Measurements from ENCODE around the gene GALM.
"Not testable (repeated sequence)": the region's sequence is repeated elsewhere in the genome, so short reads cannot be mapped to it uniquely, and the experiment has no call there.

GALM gene

DNA sequence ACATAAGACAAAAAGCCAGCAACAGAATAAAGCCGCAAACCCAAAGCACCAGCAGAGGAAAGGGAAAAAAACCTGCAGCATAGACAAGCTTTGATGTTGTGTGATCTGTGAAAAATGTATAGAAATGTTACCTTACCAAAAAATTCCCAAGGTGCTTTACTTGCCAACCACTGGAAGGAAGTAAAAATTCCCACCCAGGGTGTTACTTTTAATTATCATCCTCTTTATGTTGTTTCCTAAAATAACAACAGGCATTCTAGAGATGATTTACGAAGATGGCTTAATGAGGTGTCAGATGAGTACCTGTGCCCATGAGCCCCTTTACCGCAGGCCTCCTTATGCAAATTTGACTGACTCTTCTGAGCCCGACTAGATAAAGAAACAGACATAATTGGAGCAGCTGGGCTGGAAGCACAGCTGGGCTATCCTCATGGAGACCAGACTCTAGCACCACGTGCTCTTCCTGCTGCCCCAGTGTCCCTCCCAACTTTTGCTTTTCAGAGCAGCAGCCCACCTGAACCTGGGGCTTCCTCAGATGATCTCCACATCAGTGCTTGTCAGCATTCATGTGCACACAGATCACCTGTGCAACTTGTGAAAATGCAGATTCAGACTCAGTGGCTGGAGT is 43.8 kb downstream of the GALM start:
- in situ Hi-C loops (cut with HindIII; ENCODE audit: low pct_ligation_motif_present, low sequenced_read_pairs) = no loop called here
- Histone ChIP-seq H3K36me3 (replicated peaks) (no peaks in the 10 kb centered on the region), H3K4me3 (ENCODE audit: low read depth, low read length) (no peak overlapping the region), H3K27ac (no peak overlapping the region), H3K27me3 (replicated peaks) (no peaks in the 10 kb centered on the region)
- TF ChIP-seq, protein P1, sequence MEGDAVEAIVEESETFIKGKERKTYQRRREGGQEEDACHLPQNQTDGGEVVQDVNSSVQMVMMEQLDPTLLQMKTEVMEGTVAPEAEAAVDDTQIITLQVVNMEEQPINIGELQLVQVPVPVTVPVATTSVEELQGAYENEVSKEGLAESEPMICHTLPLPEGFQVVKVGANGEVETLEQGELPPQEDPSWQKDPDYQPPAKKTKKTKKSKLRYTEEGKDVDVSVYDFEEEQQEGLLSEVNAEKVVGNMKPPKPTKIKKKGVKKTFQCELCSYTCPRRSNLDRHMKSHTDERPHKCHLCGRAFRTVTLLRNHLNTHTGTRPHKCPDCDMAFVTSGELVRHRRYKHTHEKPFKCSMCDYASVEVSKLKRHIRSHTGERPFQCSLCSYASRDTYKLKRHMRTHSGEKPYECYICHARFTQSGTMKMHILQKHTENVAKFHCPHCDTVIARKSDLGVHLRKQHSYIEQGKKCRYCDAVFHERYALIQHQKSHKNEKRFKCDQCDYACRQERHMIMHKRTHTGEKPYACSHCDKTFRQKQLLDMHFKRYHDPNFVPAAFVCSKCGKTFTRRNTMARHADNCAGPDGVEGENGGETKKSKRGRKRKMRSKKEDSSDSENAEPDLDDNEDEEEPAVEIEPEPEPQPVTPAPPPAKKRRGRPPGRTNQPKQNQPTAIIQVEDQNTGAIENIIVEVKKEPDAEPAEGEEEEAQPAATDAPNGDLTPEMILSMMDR (IDR thresholded peaks at IDR 0.05; ENCODE audit: low read depth, low read length, missing control alignments) = no peak
- DNase-seq = no peak

DNA sequence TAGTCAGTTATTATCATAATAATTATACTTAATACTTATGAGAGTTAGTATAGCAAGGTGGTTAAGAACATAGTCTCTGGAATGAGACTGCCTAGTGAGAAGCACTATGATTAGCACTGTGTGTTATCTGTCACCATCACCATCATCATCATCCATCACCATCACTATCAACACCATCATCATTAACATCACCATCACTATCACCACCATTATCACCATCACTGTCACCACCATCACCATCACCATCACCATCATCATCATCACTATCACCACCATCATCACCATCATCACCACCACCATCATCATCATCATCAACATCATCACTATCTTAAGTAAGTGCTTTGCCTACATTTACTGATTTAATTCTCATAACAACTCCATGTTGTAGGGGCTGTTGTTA is 45.6 kb downstream of the GALM start:
- no peak overlapping the region for H3K4me3 ChIP-seq (ENCODE audit: low read depth, low read length)
- DNase-seq = no peak
- no peak overlapping the region for H3K27ac ChIP-seq
- H3K27me3 ChIP-seq (replicated peaks) = no peaks in the 10 kb centered on the region
- no peaks in the 10 kb centered on the region for H3K36me3 ChIP-seq (replicated peaks)
- in situ Hi-C loops (cut with HindIII; ENCODE audit: low pct_ligation_motif_present, low sequenced_read_pairs) = no loop called here
- TF ChIP-seq, protein P1 (IDR thresholded peaks at IDR 0.05; ENCODE audit: low read depth, low read length, missing control alignments) = no peak

DNA sequence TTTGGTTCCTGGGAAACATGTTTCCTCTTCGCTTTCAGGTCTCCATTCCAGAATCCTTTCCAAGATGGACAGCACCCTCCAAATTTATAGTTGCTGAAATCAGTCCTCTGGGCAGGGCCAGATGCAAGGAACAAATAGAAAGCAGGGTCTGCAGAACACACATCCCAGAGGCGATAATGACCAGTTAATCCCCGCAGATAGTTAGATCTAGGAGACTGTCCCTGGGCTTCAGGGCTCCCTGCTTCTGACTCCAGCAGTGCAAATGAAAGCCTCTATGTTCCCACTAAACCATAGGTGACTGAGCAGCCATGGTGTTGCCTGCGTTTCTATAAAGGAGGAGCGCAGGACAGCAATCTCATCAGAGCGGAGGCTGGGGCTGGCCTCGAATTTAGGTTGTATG is 46.5 kb downstream of the GALM start:
- no peak for DNase-seq
- Histone ChIP-seq H3K27ac (no peak overlapping the region), H3K4me3 (ENCODE audit: low read depth, low read length) (no peak overlapping the region), H3K27me3 (replicated peaks) (no peaks in the 10 kb centered on the region), H3K36me3 (replicated peaks) (no peaks in the 10 kb centered on the region)
- TF ChIP-seq, protein P1 (IDR thresholded peaks at IDR 0.05; ENCODE audit: low read depth, low read length, missing control alignments) = no peak
- in situ Hi-C loops (cut with HindIII; ENCODE audit: low pct_ligation_motif_present, low sequenced_read_pairs) = no loop called here

DNA sequence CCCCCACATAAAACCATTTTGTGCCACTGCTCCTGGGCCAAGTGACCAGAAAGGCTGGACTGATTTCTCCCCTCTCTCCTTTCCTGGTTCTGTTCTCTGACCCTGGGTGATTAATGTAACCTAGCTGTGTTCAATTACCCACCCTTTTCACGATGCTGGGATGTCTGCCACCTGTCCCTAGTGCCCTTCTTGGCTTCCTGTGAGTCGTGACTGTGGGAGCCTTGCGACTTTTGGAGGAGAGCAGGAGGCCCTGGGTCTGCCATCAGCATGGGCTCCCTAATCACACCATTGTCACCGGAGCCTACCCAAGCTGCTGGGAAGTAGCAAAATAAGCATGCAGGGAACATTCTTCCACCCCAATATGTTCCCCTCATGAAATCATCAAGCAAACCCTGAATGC is 47.0 kb downstream of the GALM start:
- TF ChIP-seq, protein P1 (IDR thresholded peaks at IDR 0.05; ENCODE audit: low read depth, low read length, missing control alignments) = no peak
- H3K4me3 ChIP-seq (ENCODE audit: low read depth, low read length) = no peak overlapping the region
- H3K36me3 ChIP-seq (replicated peaks) = no peaks in the 10 kb centered on the region
- in situ Hi-C loops (cut with HindIII; ENCODE audit: low pct_ligation_motif_present, low sequenced_read_pairs) = no loop called here
- H3K27ac ChIP-seq = no peak overlapping the region
- DNase-seq = no peak
- H3K27me3 ChIP-seq (replicated peaks) = no peaks in the 10 kb centered on the region

DNA sequence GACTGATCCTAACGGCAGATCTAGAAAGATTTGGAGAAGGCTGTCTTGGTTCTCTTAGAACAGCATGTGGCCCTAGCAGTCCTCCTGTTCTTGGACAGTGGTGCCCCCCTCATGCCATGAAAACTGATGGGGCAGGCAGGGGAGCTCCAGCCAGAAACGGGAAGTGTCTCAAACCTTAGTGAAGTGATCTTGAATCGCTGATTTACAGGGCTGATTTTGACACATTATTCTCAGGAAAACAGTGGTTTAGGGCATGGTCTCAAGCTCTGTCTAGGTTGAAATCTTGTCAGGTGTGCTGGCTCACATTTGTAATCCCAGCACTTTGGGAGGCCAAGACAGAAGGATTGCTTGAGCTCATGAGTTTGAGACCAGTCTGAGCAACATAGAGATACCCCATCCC is 47.4 kb downstream of the GALM start:
- H3K36me3 ChIP-seq (replicated peaks) = no peaks in the 10 kb centered on the region
- H3K4me3 ChIP-seq (ENCODE audit: low read depth, low read length) = no peak overlapping the region
- in situ Hi-C loops (cut with HindIII; ENCODE audit: low pct_ligation_motif_present, low sequenced_read_pairs) = no loop called here
- DNase-seq = no peak
- H3K27me3 ChIP-seq (replicated peaks) = no peaks in the 10 kb centered on the region
- TF ChIP-seq, protein P1 (IDR thresholded peaks at IDR 0.05; ENCODE audit: low read depth, low read length, missing control alignments) = no peak
- no peak overlapping the region for H3K27ac ChIP-seq

DNA sequence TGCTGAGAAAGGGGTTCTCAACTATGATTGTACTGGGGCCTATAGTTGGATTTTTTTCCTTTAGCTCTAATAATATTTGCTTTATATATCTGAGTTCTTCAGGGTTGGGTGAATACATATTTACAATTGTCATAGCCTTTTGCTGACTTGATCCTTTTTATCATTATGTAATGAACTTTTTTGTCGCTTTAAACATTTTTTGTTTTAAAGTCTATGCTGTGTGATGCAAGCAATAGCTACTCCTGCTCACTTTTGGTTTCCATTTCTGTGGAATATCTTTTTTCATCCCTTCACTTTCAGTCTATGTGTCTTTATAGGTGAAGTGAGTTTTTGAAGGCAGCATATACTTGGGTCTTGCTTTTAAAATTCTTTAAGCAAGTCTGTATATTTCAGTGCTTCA is 49.0 kb downstream of the GALM start:
- H3K27ac ChIP-seq; in situ Hi-C loops (cut with HindIII; ENCODE audit: low pct_ligation_motif_present, low sequenced_read_pairs); H3K4me3 ChIP-seq (ENCODE audit: low read depth, low read length); H3K36me3 ChIP-seq (replicated peaks); H3K27me3 ChIP-seq (replicated peaks); DNase-seq: not testable (repeated sequence)

Data from brain microvascular endothelial cell (primary cell).